Stimulated activated CD4-positive, alpha-beta T cell treated with anti-CD3 and anti-CD28 coated beads, Interleukin-2, amount 100 ng/mL, for 24 hours (primary cell): Measurements from ENCODE around the gene PROCA1.
"Not testable (repeated sequence)": the region's sequence is repeated elsewhere in the genome, so short reads cannot be mapped to it uniquely, and the experiment has no call there.

Experiments used
- DNase-seq, 2 donors: peaks; one replicate each; pipeline ENCODE4 v3.0.0-alpha.2; 2020

Gene PROCA1

DNA sequence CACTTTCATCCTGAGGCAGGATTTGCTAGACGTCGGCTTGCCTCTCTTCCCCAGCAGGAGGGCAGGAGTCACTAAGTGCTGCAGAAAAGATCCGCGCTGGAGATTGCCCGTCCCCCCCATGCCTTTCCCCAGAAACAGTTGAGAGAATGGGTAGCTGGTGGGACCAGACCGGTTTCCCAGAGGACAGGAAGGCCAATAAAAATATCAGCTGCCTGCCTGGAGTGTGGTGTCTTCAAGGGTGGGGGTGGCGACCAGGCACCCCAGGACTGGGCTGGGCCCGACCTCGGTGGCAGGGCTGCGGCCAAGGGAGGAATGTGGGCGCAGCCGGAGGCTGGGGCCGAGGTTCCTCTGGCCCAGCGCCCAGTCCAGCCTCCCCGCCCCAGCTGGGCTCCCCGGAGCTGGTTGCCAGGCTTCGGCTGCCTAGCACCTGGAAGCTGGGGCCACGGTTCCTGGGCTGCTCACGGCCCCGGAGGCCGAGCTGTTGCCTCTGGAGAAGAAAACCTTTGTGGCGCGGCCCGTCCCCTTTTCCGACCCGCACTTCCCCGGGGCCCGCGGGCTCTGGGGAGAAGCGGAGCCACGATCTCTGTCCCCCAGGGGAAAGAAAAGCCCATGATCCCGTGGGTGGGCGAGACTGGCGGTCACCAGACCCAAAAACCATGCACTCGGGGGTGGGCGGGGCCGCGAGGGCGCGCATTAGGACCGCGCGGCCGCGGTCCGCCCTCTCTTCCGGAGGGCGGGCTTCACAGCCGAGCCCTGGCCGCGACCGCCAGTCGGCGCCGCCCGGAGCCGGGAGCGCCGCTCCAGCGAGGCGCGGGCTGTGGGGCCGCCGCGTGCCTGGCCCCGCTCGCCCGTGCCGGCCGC lies 31.8 kb upstream of the PROCA1 start, which contains the start of gene TRAF4:
Gene TRAF4, plus strand, starts transcription at position 769 of the 861 bp plus-strand sequence. CDS start 102 bp downstream, outside the sequence.
- peak; percentile 82 to 89 for DNase-seq

GRCh38 chr17:28741358-28742349 lies 30.0 kb upstream of the PROCA1 start:
- no peak for DNase-seq

DNA sequence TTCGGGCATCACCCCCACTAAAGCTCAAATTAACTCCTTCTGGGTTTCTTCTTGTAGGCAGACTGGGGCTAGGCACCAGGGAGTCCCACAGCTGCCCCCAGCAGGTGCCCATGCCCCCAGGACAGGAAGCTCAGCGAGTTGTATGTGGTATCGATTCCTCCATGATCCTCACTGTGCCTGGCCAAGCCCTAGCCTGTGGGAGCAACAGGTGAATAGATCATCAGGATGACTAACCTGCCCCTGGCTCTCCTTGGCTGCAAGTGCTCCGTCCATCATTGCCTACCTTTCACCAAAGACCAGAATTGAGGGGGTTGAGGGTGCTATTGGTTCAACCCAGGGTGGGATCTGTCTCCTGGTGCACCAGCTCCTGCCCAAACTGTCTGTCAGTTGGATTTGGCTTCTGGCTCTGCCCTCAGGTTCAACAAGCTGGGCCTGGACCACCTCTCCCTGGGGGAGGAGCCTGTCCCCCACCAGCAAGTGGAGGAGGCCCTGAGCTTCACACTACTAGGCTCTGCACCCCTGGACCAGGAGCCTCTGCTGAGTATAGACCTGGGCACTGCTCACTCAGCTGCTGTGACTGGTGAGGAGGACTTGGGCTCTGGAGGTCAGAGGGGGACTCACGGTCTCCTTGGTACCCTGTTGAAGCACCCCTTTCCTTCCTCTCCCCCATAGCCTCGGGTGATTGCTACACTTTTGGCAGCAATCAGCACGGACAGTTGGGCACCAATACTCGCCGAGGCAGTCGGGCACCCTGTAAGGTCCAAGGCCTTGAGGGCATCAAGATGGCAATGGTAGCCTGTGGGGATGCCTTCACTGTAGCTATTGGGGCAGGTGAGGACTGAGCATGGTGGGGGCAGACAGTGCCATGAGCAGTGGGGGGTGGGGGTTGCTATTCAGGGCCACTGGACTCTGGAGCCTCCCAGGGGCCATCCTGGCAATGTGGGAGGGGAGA lies 29.0 kb upstream of the PROCA1 start:
- no peak for DNase-seq

DNA sequence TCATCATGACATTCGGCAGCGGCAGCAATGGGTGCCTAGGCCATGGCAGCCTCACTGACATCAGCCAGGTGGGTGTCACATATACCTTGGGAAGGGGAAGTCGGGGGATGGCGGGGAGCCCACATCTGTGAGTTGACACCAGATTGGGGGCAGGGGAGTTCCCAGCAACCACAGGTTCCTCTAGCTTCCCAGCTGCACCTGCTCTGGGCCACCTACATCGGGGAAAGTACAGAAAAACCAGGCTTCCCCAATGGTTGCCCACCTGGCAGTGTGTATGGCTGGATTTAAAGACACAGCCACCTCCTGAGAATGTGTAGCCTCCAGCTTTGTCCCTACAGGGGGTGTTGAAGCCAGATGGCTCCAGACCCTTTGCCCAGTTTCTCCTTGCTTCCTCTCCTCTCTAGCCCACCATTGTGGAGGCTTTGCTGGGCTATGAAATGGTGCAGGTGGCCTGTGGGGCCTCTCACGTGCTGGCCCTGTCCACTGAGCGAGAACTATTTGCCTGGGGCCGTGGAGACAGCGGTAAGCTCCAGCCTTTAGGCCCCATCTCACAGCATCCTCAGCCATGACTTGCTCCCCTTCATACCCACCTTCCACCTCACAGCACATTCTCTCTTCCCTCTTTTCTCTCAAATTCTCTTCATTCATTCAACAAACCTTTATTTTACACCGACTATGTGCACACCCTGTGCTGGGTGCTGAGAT lies 27.1 kb upstream of the PROCA1 start:
- DNase-seq, result peak; percentile 55 to 56

- no peak for DNase-seq
Measured at GRCh38 chr17:28737770-28738679, 26.3 kb upstream of the PROCA1 start.

- no peak for DNase-seq
Measured at GRCh38 chr17:28737316-28737715, 25.6 kb upstream of the PROCA1 start.

GRCh38 chr17:28735913-28736769 lies 24.5 kb upstream of the PROCA1 start:
- DNase-seq, result not testable (repeated sequence)

- no peak for DNase-seq
Measured at GRCh38 chr17:28735242-28735722, 23.6 kb upstream of the PROCA1 start.

- DNase-seq, result no peak
Measured at GRCh38 chr17:28734712-28735241, 23.1 kb upstream of the PROCA1 start.

DNA sequence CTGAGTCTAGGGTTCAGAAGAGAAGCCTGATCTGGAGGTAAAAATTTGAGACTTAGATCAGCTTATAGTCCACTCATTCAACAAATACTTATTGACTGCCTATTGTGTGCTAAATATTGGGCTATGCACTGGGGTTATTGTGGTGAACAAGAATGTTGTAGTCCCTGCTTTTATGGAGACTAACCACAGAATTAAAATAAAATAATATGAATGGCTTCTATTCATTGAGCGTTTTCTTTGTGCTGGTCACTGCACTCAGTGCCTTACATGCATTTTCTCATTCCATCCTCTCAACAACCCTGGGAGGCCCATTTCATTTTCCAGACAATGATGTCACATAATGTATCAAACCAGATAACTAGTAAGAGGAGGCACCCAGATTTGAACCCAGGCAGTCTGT lies 21.7 kb upstream of the PROCA1 start:
- no peak for DNase-seq

- no peak for DNase-seq
Measured at GRCh38 chr17:28729950-28730330, 18.3 kb upstream of the PROCA1 start.

DNA sequence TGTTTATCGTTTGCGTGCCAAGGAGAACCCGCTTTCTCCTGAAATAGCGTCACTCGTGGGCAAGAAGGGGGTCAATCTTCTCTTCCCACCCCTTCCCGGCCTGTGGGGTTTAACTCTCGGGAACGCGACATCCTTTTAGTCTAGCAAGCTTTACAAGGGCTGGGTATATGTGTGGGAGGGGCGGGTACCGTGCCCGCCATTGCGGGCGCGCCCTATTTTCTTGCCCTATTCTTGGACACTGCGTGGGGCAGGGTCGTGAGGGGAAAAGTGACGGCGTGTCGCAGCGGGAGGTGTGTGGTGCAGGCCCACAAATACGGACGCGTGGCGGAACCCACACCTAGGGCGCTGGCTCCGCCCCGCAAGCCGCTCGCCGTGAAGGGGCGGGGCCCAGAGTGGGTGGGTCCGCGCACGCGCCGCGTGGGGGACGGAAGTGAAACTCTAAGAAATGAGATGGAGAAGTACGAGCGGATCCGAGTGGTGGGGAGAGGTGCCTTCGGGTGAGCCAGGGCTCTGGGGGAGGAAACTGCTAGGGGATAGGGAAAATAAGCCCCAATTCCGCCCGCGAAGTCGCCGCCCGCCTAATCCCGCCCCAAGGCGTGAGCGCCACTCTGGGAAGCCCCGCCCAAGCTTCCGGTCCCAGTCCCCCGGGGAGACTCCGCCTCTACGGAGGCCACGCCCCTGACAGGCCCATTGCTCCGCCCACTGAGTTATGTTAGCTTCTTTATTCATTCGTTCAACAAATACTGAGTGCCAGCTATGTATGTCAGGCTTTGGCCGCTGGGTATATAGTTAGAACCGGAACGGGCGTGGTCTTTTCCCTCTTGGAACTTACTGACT lies 16.9 kb upstream of the PROCA1 start, which contains the start of gene NEK8:
Gene NEK8, plus strand, starts transcription at position 425 of the 837 bp plus-strand sequence. Its CDS starts 26 bp downstream, at position 451.
- DNase-seq, result peak; percentile 99

GRCh38 chr17:28726627-28727491 lies 15.2 kb upstream of the PROCA1 start:
- peak; percentile 93 to 95 for DNase-seq

DNA sequence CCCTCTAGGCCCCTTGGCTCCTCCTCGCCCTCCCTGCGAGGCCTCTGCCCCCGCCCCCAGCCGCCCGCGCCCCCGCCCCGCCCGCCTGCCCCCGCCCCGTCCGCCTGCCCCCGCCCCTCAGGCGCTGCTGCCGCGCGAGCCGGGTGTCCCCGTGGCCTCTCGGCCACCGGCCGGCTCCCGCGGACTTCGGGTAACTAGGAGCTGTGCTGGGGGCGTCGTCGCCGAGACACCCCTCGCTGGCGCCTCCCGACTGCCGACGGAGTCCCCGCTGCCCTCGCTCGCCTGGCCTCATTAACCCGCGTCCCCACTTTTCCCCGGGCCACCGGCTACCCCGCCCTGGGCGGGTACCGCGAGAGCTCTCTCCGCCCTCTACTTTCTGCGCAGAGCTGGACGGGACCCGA lies 14.5 kb upstream of the PROCA1 start, which contains the start of gene TLCD1:
Gene TLCD1, minus strand, starts transcription at position 8 of the 401 bp plus-strand sequence. CDS start 136 bp downstream, outside the sequence.
- peak; percentile 80 to 84 for DNase-seq

GRCh38 chr17:28725660-28726225 lies 14.1 kb upstream of the PROCA1 start:
- DNase-seq, result peak; percentile 72 to 78

GRCh38 chr17:28725166-28725659 lies 13.5 kb upstream of the PROCA1 start:
- peak; percentile 46 for DNase-seq
